GM08714 (cell line): ENCODE measurements around the gene INPP5D.
"Not testable (repeated sequence)": the region's sequence is repeated elsewhere in the genome, so short reads cannot be mapped to it uniquely, and the experiment has no call there.

Experiments
- H3K4me3 ChIP-seq: fragments of 200-500 bp; sonication (Bioruptor generic); 2 replicates; pipeline ENCODE4 v1.5.1; 2014; ENCODE audit warnings: mild to moderate bottlenecking, low read length, inconsistent platforms
- ZNF274 ChIP-seq: IDR thresholded peaks from 2 replicates; pipeline ENCODE4 v1.6.1; 2012; ENCODE audit warnings: mild to moderate bottlenecking, low read depth, low read length

The INPP5D gene

GRCh38 chr2:233039846-233040530 lies 20.2 kb upstream of the INPP5D start:
- no peak for TF ChIP-seq ZNF274
- H3K4me3 ChIP-seq = no peak overlapping the region

GRCh38 chr2:233040571-233040970 lies 19.6 kb upstream of the INPP5D start:
- no peak overlapping the region for H3K4me3 ChIP-seq
- TF ChIP-seq ZNF274 = no peak

- no peak for TF ChIP-seq ZNF274
Measured at GRCh38 chr2:233041722-233042323, 18.3 kb upstream of the INPP5D start.

GRCh38 chr2:233042549-233042948 lies 17.6 kb upstream of the INPP5D start:
- no peak for TF ChIP-seq ZNF274
- H3K4me3 ChIP-seq = no peak overlapping the region

More at GRCh38 chr2:233041722-233042323, 18.3 kb upstream of the INPP5D start:
- H3K4me3 ChIP-seq = no peak overlapping the region

GRCh38 chr2:233044974-233045605 lies 15.1 kb upstream of the INPP5D start:
- TF ChIP-seq ZNF274 = no peak
- no peak overlapping the region for H3K4me3 ChIP-seq

GRCh38 chr2:233047206-233047605 lies 12.9 kb upstream of the INPP5D start:
- H3K4me3 ChIP-seq = no peak overlapping the region
- no peak for TF ChIP-seq ZNF274

GRCh38 chr2:233047667-233048066 lies 12.5 kb upstream of the INPP5D start:
- TF ChIP-seq ZNF274 = no peak
- no peak overlapping the region for H3K4me3 ChIP-seq

GRCh38 chr2:233048569-233049193 lies 11.5 kb upstream of the INPP5D start:
- no peak for TF ChIP-seq ZNF274

GRCh38 chr2:233049194-233049761 lies 10.9 kb upstream of the INPP5D start:
- no peak for TF ChIP-seq ZNF274
- H3K4me3 ChIP-seq = no peak overlapping the region

More at GRCh38 chr2:233048569-233049193, 11.5 kb upstream of the INPP5D start:
- H3K4me3 ChIP-seq = no peak overlapping the region

GRCh38 chr2:233051241-233052149 lies 8.6 kb upstream of the INPP5D start:
- no peak overlapping the region for H3K4me3 ChIP-seq

GRCh38 chr2:233052517-233052916 lies 7.6 kb upstream of the INPP5D start:
- not testable (repeated sequence) for H3K4me3 ChIP-seq

More at GRCh38 chr2:233051241-233052149, 8.6 kb upstream of the INPP5D start:
- TF ChIP-seq ZNF274 = no peak

- no peak for TF ChIP-seq ZNF274
- no peak overlapping the region for H3K4me3 ChIP-seq
Measured at GRCh38 chr2:233053928-233054784, 6.0 kb upstream of the INPP5D start.

GRCh38 chr2:233055362-233055761 lies 4.8 kb upstream of the INPP5D start:
- TF ChIP-seq ZNF274 = no peak

More at GRCh38 chr2:233055362-233055761, 4.8 kb upstream of the INPP5D start:
- H3K4me3 ChIP-seq = no peak overlapping the region
